Measurements from ENCODE around the gene C12orf42. TPM values are rescaled to one million over a fixed set of nuclear protein-coding genes. Genes with fewer than 3 reads are reported as not detected.

Gene C12orf42
- total RNA-seq, 2 experiments from 2014 or later, result 3.9 to 4.8 TPM

DNA sequence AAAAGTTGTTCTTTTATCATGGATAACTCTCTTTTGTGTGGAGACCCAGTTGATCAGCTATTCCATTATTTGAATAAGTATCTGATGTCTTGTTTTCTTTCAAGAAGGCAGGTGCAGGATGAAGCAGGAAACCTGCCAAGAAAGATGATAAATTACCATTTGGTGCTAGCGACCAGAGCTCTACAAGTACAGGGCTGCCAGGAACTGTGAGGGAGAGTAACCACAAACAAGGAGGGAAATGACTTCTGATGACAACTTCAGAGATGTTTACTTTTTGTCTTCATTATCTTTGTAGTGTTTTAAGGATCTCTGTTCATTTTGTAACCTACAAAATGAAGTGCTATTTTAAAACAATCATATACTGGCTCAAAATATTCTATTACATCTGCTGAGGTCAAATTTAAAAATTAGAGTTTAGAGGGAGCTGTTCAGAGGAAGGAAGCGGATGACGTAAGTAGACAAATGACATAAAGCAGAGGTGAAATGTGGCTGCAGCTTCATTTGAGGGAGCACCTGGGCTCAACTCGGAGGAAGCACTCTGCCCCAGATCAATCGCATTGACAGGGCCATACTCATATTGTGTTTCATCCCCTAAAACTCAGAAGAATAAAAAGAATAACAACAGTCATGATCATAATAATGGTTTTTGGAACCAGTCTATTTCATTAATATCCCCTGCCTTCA lies 226.8 kb downstream of the C12orf42 start:
- H3K4me3 Mint-ChIP-seq, result no peak overlapping the region
- Histone ChIP-seq H3K4me1 (ENCODE audit: insufficient read depth, low read length) (no peaks in the 10 kb centered on the region), H3K27ac (ENCODE audit: low read depth in 1 of 2, low read length in 2 of 2) (no peak overlapping the region), H3K4me3 (ENCODE audit: low read length) (no peak overlapping the region), H3K9me3 (ENCODE audit: control insufficient read depth in 1 of 2, insufficient read depth in 1 of 2, low read length in 2 of 2) (no peaks in the 10 kb centered on the region), H3K36me3 (ENCODE audit: insufficient read depth, low read length) (no peaks in the 10 kb centered on the region), H3K27me3 (ENCODE audit: control insufficient read depth in 1 of 2, insufficient read depth in 2 of 2, low read length in 2 of 2) (no peaks in the 10 kb centered on the region)
- peak overlapping the region; percentile 3 for H3K27ac Mint-ChIP-seq
- DNase-seq, result peak in 4 of 14 experiments; percentile 10 to 52 (median 34)
- H3K27me3 Mint-ChIP-seq, result no peaks in the 10 kb centered on the region
- ATAC-seq (ENCODE audit: poor library complexity), result peak; percentile 84
- intact Hi-C loops (cut with DNase I, micrococcal nuclease), result no loop called here
- H3K36me3 Mint-ChIP-seq (ENCODE audit: low read depth), result no peaks in the 10 kb centered on the region
- CTCF ChIA-PET, result no interaction called here
- H3K4me1 Mint-ChIP-seq (ENCODE audit: low read depth), result peaks cover 17% of the 10 kb centered on the region
- TF ChIP-seq, protein P1, sequence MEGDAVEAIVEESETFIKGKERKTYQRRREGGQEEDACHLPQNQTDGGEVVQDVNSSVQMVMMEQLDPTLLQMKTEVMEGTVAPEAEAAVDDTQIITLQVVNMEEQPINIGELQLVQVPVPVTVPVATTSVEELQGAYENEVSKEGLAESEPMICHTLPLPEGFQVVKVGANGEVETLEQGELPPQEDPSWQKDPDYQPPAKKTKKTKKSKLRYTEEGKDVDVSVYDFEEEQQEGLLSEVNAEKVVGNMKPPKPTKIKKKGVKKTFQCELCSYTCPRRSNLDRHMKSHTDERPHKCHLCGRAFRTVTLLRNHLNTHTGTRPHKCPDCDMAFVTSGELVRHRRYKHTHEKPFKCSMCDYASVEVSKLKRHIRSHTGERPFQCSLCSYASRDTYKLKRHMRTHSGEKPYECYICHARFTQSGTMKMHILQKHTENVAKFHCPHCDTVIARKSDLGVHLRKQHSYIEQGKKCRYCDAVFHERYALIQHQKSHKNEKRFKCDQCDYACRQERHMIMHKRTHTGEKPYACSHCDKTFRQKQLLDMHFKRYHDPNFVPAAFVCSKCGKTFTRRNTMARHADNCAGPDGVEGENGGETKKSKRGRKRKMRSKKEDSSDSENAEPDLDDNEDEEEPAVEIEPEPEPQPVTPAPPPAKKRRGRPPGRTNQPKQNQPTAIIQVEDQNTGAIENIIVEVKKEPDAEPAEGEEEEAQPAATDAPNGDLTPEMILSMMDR (IDR thresholded peaks at IDR 0.05), result no peak
- peaks cover 3% of the 10 kb centered on the region for H3K9me3 Mint-ChIP-seq
- POLR2A ChIA-PET, result no interaction called here

DNA sequence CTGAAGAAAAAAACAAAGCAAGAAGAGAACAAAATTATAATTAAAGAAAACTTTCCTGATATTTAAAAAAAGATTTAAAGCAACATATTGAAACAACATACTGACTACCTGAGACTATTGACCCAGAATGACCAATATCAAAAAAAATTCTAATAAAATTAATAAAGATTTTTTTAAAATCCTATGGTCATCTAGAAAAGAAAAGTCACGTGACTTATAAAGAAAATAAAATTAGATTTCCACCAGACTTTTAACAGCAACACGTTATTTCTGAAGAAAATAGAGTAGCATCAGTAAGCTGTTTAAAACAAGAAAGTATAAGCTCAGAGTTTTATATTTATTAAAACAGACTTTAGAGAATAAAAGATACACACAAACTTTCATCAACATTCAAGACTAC lies 238.0 kb downstream of the C12orf42 start:
- intact Hi-C loops (cut with DNase I, micrococcal nuclease), result no loop called here

More for the DNA sequence above, 238.0 kb downstream of the C12orf42 start:
- no peaks in the 10 kb centered on the region for H3K36me3 Mint-ChIP-seq (ENCODE audit: low read depth)
- H3K9me3 ChIP-seq (ENCODE audit: control insufficient read depth in 1 of 2, insufficient read depth in 1 of 2, low read length in 2 of 2), result peaks cover 0 to 3% of the 10 kb centered on the region in 2 experiments
- H3K27ac ChIP-seq (ENCODE audit: low read depth in 1 of 2, low read length in 2 of 2), result no peak overlapping the region
- POLR2A ChIA-PET, result no interaction called here
- TF ChIP-seq, protein P1 (IDR thresholded peaks at IDR 0.05), result no peak
- no peaks in the 10 kb centered on the region for H3K36me3 ChIP-seq (ENCODE audit: insufficient read depth, low read length)
- H3K4me3 ChIP-seq (ENCODE audit: low read length), result no peak overlapping the region
- no peak overlapping the region for H3K27ac Mint-ChIP-seq
- no peaks in the 10 kb centered on the region for H3K27me3 ChIP-seq (ENCODE audit: control insufficient read depth in 1 of 2, insufficient read depth in 2 of 2, low read length in 2 of 2)
- no peaks in the 10 kb centered on the region for H3K4me1 Mint-ChIP-seq (ENCODE audit: low read depth)
- ATAC-seq (ENCODE audit: poor library complexity) (no peak), DNase-seq (no peak)
- no peaks in the 10 kb centered on the region for H3K4me1 ChIP-seq (ENCODE audit: insufficient read depth, low read length)
- H3K4me3 Mint-ChIP-seq, result no peak overlapping the region
- CTCF ChIA-PET, result no interaction called here
- peaks cover 5% of the 10 kb centered on the region for H3K9me3 Mint-ChIP-seq
- no peaks in the 10 kb centered on the region for H3K27me3 Mint-ChIP-seq

Other genes with a start within 250 kb of the C12orf42 start
- gene STAB2, start 91.3 kb upstream of the C12orf42 start, total RNA-seq, result not detected